SU-DHL-6 (cell line): ENCODE data around the gene CD6.

Source experiments
- EZH2phosphoT487 ChIP-seq: fragments of 200-600 bp; sonication (generic), shearing (Covaris generic); conservative IDR thresholded peaks from 2 replicates; pipeline ENCODE4 v1.6.1; 2018; ENCODE audit warnings: mild to moderate bottlenecking, antibody characterized with exemption, low read length, moderate library complexity, mixed read lengths
- TF ChIP-seq, protein P1 (sequence below): fragments of 200-600 bp; sonication (generic); IDR thresholded peaks from one replicate; pipeline ENCODE4 v1.5.1; 2017; ENCODE audit warnings: antibody characterized with exemption, mild to moderate bottlenecking, low read length, moderate library complexity; ENCODE audit not compliant: insufficient read depth, poor library complexity, severe bottlenecking

DNA sequence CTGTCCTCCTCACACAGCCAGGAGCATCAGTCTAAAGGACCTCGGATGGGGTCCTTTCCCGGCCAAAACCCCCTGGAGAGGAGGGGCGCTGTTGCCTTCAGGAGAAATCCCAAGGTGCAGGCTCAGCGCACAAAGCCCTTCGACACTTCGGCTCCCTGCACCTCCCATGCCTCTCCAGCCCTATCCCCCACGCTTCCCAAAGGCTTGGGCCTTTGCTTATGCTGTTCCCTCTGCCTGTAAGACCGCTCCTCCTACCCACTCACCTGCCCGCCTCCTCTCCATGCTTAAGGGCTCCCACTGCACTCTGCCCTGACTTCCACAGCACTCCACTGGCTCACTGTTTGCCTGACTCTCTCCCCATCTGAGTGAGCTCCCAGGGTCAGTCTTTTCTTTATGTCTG is 33.0 kb upstream of the CD6 start:
- TF ChIP-seq, protein P1, sequence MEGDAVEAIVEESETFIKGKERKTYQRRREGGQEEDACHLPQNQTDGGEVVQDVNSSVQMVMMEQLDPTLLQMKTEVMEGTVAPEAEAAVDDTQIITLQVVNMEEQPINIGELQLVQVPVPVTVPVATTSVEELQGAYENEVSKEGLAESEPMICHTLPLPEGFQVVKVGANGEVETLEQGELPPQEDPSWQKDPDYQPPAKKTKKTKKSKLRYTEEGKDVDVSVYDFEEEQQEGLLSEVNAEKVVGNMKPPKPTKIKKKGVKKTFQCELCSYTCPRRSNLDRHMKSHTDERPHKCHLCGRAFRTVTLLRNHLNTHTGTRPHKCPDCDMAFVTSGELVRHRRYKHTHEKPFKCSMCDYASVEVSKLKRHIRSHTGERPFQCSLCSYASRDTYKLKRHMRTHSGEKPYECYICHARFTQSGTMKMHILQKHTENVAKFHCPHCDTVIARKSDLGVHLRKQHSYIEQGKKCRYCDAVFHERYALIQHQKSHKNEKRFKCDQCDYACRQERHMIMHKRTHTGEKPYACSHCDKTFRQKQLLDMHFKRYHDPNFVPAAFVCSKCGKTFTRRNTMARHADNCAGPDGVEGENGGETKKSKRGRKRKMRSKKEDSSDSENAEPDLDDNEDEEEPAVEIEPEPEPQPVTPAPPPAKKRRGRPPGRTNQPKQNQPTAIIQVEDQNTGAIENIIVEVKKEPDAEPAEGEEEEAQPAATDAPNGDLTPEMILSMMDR, result no peak
- no peak for TF ChIP-seq EZH2phosphoT487
